SKM-1 treated with dmso at 0.1 percent for 144 hours (cell line): ENCODE measurements around the gene NPIPA5.
"Not testable (repeated sequence)": the region's sequence is repeated elsewhere in the genome, so short reads cannot be mapped to it uniquely, and the experiment has no call there.

Experiments
- DNase-seq: peaks from one replicate; lab custom pipeline; 2025; ENCODE audit not compliant: unreplicated experiment; lab: John Stamatoyannopoulos, UW

Gene NPIPA5

GRCh38 chr16:15393025-15393424 lies 14.9 kb upstream of the NPIPA5 start:
- not testable (repeated sequence) for DNase-seq

- not testable (repeated sequence) for DNase-seq
Observed at GRCh38 chr16:15389916-15390315, 11.8 kb upstream of the NPIPA5 start.

DNA sequence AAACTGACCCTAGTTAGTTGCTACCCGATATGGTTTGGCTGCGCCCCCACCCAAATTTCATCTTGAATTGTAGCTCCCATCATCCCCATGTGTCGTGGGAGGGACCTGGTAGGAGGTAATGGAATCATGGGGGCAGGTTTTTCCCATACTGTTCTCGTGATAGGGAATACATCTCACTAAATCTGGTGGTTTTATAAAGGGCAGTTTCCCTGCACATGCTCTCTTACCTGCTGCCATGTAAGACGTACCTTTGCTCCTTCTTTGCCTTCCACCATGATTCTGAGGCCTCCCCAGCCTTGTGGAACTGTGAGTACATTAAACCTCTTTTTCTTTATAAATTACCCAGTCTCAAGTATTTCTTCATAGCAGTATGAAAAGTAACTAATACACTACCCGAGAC lies 10.0 kb upstream of the NPIPA5 start:
- not testable (repeated sequence) for DNase-seq

GRCh38 chr16:15382810-15383209 lies 4.7 kb upstream of the NPIPA5 start:
- not testable (repeated sequence) for DNase-seq

DNA sequence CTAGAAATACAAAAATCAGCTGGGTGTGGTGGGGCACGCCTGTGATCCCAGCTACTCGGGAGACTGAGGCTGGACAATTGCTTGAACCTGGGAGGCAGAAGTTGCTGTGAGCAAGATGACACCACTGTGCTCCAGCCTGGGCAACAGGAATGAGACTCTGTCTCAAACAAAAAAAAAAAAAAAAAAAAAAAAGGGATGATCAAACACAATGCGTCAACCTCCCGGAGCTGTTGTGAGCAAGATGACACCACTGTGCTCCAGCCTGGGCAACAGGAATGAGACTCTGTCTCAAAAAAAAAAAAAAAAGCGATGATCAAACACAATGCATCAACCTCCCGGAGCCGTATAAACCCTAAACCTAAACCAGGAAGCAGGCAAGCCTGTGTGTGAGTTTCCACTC lies 20.6 kb downstream of the NPIPA5 start:
- not testable (repeated sequence) for DNase-seq

- DNase-seq: not testable (repeated sequence)
Observed at GRCh38 chr16:15354846-15355245, 23.2 kb downstream of the NPIPA5 start.

DNA sequence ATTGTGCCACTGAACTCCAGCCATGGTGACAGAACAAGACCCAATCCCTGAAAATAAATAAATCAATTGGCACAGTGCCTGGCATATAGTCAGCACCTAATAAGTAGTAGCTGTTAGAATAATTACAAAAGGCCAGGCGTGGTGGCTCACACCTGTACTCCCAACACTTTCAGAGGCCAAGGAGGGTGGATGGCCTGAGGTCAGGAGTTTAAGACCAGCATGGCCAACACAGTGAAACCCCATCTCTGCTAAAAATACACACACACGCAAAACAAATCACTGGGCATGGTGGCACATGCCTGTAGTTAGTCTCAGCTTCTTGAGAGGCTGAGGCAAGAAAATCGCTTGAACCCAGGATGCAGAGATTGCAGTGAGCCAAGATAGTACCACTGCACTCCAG lies 25.2 kb downstream of the NPIPA5 start:
- DNase-seq: not testable (repeated sequence)

DNA sequence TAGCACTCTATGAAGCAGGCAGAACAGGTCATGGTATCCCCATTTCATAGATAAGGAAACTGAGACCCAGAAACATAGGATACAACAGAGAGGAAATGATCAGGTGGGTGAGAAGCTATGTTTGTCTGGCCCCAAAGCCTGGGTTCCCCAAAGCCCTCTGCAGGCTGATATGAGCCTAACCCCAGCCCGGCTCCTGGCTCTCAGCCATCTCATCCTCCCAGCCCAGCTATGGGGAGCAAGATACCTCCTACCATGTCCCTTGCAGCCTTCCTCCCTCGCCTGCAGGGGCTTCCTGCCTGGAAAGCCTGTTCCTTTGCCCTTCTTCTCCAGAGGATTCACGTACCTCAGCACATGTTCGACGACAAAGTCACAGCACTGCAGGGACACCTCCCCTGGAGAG lies 26.3 kb downstream of the NPIPA5 start:
- not testable (repeated sequence) for DNase-seq

DNA sequence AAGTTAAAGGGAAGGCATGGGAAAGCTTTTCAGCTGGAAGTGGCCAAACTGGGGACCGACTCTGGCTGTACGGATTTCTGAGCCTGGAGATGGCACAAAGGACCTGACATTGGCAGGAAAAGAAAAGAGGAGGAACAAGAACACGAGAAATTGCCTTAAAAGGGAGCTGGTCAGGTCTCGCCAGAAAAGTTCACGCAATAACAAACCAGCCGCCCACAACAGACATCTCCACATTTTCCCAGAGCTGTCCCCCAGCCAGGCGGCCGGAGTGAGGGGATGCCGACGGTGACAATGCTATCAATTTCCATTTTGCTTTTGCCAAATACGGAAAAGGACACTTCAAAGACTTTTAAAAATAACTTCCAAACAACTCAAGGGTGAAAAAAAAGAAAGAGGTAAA lies 26.8 kb downstream of the NPIPA5 start:
- not testable (repeated sequence) for DNase-seq

GRCh38 chr16:15348721-15349120 lies 29.4 kb downstream of the NPIPA5 start:
- DNase-seq: not testable (repeated sequence)

GRCh38 chr16:15342337-15342736 lies 35.8 kb downstream of the NPIPA5 start:
- not testable (repeated sequence) for DNase-seq

GRCh38 chr16:15338986-15339385 lies 39.1 kb downstream of the NPIPA5 start:
- DNase-seq: not testable (repeated sequence)

- not testable (repeated sequence) for DNase-seq
Observed at GRCh38 chr16:15337974-15338605, 40.0 kb downstream of the NPIPA5 start.

DNA sequence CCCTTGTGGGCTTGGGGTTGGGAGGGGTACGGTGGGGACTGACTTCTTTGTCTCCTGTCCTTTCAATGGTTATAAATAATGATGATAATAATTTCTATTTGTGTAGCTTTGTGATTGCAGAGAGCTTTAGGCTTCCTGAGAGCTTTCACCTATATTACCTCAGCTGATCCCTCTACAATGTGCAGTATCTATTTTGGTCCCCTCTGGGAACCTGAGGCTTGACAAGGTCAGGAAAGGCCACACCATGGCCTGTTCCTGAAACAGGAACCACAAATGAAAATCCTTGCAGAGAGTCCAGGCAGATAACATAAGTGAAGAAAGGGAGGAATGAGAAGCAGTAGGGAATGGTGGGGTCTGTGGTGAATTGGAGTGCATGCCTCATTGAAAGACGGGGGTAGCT lies 42.5 kb downstream of the NPIPA5 start:
- not testable (repeated sequence) for DNase-seq

DNA sequence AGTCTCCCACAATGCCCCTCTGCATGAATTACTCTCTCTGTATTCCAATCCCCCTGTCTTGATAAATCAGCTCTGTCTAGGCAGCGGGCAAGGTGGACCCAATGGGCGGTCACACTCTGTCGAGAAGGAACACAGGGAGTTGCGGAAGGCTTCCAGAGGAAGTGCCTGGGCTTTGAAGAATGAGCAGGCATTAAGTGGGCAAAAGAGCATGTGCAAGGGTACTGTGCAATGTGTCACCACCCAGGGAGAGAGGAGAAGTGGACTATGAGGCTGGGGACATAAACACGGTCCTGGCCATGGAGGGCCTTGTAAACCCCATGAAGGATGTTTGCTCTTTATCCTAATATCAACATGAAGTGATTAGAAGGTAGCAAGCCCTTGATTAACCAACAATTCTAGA lies 44.1 kb downstream of the NPIPA5 start:
- DNase-seq: not testable (repeated sequence)

- not testable (repeated sequence) for DNase-seq
Observed at GRCh38 chr16:15330978-15331377, 47.1 kb downstream of the NPIPA5 start.

DNA sequence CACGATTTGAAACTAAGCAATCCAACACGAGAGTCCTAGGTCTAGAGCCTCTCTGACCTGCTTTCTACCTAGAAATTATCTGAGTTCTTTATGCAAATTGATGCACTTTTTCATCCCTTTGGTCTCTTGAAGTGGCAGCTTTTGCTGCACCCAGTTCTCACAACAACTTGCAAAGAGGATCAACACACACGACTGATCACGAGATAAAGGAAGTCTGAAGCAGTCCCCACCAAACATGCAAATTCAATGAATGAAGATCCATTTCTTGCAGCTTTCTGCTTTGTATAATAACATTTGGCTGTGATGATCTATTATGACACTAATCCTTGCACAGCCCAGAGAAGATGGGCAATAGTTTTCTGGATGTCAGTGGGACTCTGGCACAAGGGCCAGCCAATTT lies 53.1 kb downstream of the NPIPA5 start:
- not testable (repeated sequence) for DNase-seq

GRCh38 chr16:15323373-15323772 lies 54.7 kb downstream of the NPIPA5 start:
- DNase-seq: not testable (repeated sequence)

GRCh38 chr16:15321221-15321620 lies 56.9 kb downstream of the NPIPA5 start:
- DNase-seq: not testable (repeated sequence)

DNA sequence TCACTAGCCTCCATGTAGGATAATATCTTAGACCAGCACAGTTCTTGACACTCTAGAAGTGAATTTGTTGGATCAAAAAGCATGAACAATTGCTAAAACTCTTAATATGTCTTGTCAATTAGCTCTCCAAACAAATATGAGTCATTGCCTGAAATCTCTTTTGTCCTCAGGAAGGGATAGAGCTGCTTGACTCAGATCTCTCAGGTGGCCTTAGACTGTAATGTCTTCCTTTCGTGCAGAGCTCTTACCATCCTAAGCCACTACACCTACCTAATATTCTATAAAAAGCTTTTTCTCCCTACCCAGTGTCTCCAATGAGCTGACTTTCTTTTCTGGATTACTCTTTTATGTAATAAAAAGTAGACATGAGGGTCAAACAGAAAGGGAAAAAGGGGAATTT lies 63.5 kb downstream of the NPIPA5 start:
- DNase-seq: not testable (repeated sequence)
